NOMO-1 treated with dmso at 0.1 percent for 144 hours (cell line): ENCODE data around the gene L2HGDH.
"Not testable (repeated sequence)": the region's sequence is repeated elsewhere in the genome, so short reads cannot be mapped to it uniquely, and the experiment has no call there.

Experiments
- DNase-seq: peaks from one replicate; lab custom pipeline; 2025; ENCODE audit not compliant: unreplicated experiment; lab: John Stamatoyannopoulos, UW

Gene L2HGDH

DNA sequence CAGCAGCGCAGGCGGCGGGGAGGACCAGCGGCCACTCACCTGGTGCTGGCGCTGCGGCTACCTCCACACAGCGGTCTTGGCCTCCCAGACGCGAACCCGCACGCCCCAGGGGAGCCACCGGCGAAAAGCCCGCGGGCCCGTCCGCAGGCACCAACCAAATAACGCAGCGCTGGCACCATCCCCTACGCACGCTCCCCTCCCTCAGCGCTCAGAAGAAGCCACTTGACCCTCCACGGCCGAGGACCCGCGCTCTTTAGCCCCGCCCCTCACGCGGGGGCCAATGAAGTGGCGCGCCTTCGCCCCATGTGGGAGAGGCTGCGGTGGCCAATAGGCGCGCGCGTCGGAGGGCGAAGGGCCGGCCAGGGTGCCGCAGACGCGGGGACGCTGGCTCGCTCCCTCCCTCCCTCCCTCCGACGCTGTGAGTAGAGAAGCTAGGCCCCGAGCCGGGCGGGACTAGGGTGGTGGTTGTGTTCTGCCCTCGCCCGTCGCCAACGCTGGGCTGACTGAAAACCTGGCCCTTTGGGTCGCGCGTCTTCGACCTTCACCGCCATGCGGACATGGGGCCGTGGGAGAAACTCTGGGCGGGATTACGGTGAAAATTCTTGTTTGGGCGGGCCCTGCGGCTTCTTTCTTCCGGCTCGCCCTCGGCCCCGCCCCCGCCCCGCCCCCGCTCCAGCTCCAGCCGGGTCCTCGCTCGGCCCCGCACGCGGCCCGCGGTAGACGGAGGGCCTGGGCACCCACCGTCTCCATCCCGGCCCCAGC lies at the start of gene L2HGDH, which contains the start of gene DMAC2L:
L2HGDH (minus strand) TSS at position 258 of the 762 bp plus-strand sequence; CDS start at position 179, 79 bp downstream.
DMAC2L (plus strand) TSS at position 353 of the 762 bp plus-strand sequence. CDS start 9,164 bp downstream, outside the sequence.
- peak; percentile 91 for DNase-seq

DNA sequence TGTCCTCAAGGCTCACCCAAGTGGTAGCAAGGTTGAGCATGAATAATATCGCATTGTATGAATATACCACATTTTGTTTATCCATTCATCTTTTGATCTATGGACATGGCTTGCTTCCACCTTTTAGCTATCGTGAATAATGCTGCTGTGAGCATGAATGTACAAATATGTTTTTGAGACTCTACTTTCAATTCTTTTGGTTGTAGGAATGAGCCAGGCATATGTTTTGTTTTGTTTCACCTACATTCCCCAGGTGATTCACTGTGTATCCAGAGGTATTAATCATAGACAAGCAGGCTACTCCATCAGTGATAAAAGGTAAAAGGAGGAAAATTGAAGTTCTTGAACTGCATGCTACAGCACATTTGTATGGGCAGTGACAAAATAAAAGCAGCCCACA lies 48.8 kb upstream of the L2HGDH start:
- DNase-seq: no peak

DNA sequence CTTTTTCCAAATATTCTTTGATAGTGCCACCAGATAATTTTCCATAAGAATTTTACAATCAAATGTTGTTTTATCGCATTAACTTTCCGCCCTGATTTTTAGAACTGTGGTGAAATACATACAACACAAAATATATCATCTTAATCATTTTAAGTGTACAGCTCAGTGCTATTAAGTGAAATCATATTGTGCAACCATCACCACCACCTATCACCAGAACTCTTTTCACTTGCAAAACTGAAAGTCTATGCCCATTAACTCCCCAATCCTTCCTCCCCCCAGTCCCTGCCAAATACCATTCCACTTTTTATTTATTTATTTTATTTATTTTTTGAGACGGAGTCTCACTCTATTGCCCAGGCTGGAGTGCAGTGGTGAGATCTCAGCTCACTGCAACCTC lies 48.1 kb upstream of the L2HGDH start:
- DNase-seq: no peak

DNA sequence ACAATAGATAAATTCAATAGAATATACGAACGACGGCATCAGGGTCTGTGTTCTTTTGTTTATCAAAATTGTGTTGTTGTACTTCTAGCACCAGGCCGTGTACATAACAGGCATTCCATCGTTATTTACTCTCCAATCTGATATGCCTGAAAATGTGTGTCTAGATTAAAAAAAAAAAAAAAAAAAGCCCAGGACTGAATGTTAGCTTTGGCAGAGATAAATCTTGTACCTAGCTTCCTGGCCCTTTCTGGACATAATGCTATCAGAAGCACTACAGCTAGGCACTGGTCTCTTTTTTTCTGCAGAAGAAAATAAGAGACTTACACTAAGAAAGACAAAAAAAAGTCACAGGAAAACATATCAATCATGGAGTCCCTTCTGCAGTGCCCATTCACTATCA lies 47.6 kb upstream of the L2HGDH start:
- no peak for DNase-seq

DNA sequence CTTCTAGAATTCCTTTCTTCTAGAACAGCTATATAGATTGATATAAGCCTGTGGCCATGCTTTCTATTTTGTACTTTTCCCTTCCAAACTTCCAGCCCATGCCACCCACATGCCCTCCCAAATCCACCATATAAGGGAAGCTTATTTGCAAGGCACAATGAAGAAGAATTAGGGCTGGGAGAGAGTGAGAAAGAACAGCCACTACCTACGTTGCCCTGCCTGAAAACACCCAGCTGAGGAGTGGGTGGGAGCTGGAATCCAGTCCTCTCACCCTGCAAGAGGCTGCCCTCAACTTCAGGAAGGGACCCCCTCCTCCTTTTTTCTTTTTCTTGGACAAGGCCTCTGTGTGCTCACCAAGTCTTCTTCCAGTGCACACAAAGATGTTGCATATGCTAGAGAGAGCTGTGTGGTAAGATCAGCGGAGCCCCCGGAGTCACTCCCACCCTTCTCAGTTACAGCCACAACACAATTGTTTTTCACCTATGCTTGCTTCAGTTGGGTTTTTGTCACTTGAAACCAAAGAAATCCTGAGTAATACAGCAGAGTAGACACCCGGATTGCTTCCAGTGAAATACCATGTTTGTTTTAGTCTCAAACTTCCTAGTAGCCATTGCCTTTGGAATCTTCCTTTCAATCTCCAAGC lies 45.8 kb upstream of the L2HGDH start:
- no peak for DNase-seq

DNA sequence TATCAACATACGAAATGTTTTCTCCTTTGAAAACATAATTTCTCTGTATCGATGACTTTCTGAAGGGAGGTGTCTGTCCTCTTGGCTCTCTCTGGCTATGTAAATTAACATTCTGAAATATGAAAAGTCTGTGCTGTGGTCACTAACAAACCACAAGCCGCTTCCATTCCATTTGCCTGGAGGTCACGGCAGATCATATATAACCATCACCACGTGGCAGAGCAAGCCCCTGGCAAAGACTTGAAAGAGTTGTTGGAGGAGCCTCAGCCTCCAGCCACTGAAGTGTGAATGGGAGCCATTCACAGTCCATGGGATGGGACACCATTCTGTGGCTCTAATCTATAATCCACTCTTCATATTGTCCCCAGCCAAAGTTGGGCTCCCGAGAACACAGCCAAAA lies 45.1 kb upstream of the L2HGDH start:
- no peak for DNase-seq

DNA sequence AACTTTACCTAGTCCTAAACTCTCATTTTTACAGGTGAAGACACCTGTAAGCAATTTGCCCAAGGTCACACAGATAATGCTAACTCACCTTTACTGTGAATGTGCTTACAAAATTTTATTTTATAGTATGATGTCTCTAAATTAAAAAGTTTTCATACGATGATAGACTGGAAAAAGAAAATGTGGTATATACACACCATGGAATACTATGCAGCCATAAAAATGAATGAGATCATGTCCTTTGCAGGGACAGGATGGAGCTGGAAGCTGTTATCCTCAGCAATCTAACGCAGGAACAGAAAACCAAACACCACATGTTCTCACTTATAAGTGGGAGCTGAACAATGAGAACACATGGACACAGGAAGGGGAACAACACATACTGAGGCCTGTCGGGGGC lies 44.3 kb upstream of the L2HGDH start:
- DNase-seq: not testable (repeated sequence)

DNA sequence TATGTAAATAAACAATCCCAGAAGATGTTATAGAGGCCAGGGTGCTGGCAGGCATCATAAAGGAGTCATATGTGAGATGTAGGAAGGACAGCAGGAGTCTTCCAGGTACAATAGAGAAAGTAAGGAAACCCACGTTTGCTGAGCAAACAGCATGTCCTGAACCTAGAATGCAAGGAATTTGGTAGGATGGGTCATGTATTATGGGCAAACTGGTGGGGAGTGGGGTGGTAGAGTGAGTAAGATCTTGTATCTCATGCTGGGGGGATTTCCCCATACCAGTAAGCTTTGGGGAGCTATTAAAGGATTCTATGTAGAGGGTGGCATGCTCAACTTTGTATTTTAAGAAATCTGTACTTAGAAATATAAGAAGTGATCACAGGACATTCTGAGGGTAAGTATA lies 43.7 kb upstream of the L2HGDH start:
- no peak for DNase-seq

DNA sequence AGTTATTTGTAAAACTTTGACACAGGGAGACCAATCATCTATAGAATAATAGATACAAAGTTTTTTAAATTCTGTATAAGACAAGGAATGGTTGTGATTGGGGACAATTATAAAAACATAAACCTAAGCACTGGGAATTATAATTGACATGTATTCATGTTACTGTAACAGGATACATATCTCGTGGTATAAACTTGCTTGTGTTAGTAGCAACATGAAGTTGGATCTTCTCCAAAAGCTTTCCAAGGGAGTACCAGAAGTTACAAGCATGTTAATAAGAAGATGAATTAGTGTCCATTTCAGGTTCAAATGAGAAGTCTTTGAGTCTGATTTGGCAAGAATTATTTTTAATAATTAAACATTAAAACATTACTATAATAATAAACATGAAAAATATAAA lies 42.5 kb upstream of the L2HGDH start:
- no peak for DNase-seq

DNA sequence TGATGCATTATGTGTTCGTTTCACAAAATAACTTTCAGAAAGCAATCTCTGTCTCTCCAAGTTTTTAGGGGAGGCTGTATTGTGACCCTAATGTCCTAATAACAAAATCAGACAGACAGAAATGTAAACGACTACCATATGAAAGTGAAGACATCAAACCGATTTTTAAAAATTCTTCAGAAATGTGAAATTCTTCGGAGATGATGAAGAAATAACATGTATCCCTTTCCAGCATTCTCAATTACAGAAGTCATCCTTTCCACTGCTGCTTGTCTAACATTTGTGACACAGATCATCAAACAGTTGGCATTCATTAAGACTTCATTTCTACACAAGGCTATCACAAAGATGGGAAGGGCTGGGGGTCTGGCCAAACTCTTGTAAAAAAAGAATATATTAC lies 41.1 kb upstream of the L2HGDH start:
- no peak for DNase-seq

DNA sequence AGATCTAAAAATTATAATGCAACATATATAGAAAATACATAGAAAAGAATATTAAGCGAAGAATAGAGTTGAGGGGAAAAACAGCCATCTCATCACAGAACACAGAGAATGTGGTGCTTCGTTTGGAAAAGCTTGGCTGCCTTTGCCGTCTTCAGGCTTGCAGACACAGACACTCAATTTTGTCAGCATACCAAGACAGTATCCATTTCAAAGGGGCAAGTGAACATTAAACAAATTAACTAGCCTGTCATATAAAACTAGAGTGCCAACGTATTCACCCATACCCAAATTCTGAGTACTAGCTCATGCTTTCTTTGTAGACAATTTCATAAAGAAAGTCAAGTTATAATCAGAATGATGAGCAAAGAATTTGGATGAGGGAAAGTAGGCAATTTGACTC lies 40.6 kb upstream of the L2HGDH start:
- DNase-seq: no peak

DNA sequence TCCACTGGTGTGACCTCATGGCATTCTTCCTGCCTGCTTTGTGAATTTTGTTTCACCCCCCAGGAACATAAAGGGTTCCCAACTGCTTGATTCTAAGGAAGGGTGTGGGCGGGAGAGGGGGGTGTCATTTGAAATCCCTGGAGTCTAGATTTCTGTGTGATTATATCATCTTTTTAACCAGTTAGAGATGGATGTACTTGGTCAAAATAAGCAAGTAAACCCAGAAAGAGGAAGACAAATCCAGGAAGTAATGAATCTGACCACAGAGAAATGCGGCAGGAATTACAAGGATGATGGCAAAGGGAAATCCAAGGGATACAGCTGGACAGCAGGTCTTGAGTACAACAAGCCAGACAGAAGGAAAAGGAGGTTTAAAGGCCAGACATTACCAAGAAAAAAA lies 38.9 kb upstream of the L2HGDH start:
- no peak for DNase-seq

DNA sequence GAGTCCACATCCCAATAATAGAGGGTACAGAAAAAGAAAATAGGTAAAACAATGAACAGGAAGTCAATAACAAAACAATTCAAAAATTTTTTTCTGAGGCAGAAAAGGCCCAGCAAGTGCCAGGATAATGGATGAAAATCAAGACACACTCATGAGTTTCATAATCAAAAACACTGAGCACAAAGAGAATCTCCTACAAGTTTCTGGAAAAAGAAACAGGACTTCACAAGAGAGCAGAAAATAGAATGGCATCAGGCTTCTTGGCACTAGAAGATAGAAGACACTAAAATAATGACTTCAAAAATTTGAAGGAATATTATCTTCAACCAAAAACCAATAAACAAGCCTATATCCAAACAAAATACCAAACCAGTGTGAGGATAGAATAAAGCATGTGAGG lies 36.9 kb upstream of the L2HGDH start:
- DNase-seq: no peak

DNA sequence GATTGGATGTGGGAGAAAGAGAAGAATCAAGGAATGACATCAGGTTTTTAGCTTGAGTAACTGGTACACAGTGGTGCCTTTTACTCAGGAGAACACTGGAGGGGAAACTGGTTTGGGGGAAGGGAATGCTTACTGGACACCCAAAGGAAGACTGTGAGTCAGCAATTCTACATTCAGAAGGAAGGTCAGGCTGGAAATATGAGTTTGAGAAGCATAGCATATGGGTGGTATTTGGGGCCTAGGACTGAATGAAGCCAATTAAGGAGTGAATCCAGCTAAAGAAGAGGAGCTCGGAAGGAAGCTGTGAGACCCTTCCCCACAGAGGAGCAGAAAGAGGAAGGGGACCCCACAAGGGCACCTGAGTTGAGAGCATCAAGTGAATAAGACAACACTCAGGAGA lies 35.5 kb upstream of the L2HGDH start:
- no peak for DNase-seq

DNA sequence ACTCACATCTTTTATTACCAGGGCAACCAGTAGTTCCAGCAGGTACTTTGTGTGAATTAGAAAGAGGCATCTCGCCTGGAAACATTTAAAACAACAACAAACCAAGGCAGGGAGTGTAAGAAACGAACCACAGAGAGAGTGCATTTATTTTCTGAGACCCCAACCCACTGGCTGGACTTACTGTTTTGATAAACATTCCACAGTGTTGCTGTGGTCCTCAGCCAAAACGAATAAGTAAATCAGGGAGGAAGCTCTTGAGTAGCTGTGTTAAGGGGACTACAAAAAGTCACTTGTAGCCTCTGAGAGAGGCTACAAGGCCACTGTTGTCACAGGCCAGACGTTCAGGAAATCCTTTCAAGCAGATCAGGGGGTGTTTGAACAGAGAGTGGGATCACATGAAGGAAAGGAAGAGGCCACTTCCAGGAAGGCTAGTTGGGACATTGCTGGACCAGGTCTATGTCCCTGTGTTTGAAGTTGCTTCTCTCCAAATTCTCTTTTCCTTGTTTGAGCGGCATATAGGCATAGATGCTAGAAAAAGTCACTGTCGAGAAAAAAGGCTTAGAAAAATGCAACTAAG lies 33.9 kb upstream of the L2HGDH start:
- DNase-seq: no peak

DNA sequence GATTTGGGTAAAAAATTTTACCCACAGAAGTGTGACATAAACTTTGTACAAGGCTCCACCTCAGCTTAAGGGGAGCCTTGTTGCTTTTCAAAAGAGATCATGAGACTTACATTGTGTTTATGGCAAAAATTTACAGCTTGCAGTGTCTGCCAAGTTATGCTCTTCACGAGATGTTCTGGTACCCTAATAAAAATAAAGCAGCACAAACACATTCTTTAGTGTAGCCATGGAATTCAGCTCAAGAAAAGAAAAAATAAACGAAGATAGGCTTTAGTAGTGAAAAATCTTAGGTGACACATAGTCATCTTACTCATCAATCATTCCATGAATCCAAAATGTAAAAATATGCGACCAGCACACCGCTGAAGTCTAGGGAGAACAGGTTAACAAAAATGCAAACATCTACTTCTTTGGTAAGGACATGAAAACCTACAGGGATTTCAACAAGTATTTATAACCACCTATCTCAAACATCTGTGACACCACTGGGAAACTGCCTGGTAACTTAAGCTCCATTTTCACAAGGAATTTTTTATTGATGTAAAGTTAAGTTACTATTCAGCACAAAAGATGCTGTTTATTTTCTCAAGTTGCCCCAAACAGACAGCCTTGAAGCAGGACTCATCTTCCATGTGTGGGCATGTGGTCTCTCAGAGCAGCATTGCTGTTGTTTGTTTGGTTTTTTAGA lies 33.0 kb upstream of the L2HGDH start:
- DNase-seq: no peak

DNA sequence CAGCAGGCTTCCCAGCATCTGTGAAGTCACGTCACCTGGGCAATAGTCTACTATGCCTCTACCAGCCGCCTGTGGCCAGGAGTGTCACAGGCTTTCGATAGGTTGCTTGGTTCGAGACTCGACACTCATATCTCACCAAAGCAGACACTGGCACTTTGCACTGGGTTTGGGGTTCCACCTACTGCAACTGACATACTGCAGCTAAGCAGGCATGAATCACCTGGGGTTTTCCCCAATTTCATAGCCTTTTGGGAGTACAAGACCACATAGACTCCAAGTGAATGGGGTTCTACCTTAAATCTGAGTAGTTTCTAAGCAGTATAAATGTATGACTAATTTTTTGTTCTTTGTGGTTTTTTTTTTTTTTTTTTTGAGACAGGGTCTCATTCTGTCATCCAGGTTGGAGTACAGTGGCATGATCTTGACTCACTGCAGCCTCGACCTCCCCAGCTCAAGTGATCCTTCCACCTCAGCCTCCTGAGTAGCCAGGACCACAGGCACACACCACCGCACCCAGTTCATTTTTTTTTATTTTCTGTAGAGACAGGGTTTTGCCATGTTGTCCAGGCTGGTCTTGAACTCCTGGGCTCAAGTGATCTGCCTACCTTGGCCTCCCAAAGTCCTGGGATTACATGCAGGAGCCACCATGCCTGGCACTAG lies 32.2 kb upstream of the L2HGDH start:
- DNase-seq: no peak

DNA sequence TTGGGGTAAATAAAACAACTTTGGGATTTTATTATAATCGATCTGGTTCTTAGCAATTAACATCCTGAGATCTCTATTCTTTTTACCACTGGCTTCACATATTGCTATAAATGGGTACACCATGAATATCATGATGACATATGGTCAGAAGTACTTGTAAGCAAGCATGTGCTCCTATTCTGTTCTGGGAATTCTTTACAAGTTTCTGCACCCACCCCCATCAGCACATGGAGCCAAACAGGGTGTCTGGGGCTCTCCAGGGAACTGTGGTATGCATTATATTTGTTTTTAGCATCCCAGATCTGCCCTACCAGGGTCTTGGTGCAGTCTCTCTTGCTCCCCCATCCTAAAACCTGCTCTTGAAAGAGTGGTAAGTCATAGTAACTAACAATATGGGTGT lies 31.4 kb upstream of the L2HGDH start:
- no peak for DNase-seq

DNA sequence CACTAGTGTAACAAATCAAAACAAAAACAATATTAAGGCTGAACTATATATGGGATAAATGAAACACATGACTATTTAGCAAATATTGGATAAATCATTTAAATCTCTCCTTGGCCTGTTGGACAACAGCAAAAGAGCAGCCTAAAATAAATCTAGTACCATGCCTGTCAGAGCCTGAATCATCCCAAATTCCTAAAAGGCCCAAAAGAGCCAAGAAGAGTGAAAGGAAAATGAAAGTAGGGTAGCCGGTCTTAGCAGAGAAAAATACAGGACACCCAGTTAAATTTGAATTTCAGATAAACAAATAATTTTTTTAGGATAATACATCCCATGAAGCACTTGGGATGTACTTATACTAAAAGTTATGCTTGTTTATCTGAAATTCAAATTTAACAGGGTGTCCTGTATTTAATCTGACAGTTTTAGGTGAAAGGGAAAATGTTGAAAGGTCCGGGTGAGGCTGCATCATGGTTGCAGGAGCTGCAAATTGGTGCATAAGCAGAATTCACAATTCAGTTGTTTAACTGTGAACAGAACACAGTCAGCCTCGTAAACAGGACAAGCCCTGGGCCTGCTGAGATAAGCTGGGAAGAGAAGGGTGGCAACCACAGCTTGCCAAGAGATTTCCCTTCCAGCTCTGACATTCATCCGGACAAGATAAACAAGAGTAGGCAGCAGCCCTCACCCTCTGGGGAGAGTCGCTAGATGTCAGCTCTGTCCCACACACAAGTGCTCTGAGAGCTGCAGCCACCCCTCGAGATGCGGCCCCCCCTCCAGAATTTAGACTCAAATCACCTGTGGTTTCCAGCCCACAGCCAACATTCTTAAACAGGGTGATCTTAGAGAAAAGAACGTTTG lies 30.4 kb upstream of the L2HGDH start:
- DNase-seq: no peak

DNA sequence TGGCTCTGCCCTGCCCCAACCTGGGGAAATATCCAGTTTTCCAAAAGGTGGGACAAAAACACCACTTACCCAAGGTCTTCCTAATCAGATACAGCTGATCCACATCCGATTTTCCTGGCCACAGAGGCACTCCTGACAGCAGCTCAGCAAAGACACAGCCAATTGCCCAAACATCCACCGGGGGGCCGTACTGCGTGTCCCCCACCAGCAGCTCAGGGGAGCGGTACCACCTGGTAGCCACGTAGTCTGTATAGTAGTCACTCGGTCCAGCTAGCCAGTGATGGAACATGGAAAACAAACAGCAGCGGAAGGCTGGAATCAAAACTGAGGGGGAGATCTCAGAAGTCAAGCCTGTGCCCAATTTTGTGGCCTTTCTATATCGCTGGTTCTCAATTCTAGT lies 28.9 kb upstream of the L2HGDH start:
- no peak for DNase-seq
